ENCODE measurements around the gene VAC14.

DNA sequence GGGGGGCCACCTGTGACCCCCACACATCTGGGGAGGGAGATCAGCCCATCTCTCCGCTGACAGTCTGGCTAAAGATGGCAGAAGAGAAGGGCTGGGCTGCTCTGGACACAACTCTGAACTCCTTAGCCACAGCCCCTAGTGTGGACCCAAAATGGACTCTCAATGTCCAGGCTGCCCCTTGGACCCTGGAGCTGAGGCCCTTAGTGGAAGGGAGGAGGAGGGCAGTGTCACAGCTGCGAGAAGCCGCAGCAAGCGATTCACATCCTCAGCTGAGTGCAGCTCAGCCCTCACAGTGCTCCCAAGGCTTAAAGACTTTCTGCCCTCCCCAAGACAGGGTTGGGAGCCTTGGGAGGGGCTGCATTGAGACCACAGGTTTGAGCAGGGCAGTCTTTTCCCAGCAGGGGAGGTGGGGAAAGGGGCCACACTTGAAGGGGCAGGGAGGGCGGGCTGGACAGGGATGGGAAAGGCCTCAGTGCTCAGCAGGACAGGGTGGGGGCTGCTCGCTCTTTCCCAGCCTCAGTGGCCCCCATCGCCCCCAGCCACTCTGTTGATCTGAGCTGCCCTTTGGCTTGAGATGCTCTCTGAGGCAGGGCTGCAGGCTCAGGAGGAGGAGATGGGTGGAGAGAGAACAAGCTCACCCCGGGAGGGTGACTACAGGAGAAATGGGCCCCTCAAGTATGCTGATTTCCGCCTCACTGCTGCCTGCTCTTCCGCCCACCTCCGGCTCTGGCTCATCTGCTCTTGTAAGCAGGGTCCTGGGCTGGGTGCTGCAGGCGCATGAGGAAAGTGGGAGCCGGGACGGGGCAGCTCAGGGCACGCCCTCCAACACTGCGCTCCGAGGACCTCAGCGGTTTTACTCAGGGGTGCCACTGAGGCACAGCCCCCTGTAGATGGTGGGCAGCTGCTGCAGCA lies 64.2 kb downstream of the VAC14 start:
- TF ChIP-seq, protein P1, sequence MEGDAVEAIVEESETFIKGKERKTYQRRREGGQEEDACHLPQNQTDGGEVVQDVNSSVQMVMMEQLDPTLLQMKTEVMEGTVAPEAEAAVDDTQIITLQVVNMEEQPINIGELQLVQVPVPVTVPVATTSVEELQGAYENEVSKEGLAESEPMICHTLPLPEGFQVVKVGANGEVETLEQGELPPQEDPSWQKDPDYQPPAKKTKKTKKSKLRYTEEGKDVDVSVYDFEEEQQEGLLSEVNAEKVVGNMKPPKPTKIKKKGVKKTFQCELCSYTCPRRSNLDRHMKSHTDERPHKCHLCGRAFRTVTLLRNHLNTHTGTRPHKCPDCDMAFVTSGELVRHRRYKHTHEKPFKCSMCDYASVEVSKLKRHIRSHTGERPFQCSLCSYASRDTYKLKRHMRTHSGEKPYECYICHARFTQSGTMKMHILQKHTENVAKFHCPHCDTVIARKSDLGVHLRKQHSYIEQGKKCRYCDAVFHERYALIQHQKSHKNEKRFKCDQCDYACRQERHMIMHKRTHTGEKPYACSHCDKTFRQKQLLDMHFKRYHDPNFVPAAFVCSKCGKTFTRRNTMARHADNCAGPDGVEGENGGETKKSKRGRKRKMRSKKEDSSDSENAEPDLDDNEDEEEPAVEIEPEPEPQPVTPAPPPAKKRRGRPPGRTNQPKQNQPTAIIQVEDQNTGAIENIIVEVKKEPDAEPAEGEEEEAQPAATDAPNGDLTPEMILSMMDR (IDR thresholded peaks at IDR 0.05): no peak
- TF ChIP-seq, protein P2, sequence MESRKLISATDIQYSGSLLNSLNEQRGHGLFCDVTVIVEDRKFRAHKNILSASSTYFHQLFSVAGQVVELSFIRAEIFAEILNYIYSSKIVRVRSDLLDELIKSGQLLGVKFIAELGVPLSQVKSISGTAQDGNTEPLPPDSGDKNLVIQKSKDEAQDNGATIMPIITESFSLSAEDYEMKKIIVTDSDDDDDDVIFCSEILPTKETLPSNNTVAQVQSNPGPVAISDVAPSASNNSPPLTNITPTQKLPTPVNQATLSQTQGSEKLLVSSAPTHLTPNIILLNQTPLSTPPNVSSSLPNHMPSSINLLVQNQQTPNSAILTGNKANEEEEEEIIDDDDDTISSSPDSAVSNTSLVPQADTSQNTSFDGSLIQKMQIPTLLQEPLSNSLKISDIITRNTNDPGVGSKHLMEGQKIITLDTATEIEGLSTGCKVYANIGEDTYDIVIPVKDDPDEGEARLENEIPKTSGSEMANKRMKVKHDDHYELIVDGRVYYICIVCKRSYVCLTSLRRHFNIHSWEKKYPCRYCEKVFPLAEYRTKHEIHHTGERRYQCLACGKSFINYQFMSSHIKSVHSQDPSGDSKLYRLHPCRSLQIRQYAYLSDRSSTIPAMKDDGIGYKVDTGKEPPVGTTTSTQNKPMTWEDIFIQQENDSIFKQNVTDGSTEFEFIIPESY (IDR thresholded peaks at IDR 0.05; ENCODE audit: borderline replicate concordance, low read depth): no peak
- TF ChIP-seq POLR2AphosphoS5 (IDR thresholded peaks at IDR 0.05; ENCODE audit: low read depth, low read length) (no peak), SMC3 (IDR thresholded peaks at IDR 0.05; ENCODE audit: low read depth, low read length) (no peak), YY1 (IDR thresholded peaks at IDR 0.05; ENCODE audit: low read depth) (no peak)

All from SK-N-SH (cell line).